HL-60 (cell line): ENCODE results near the gene CHST14.

Source experiments
- DNase-seq, 2 experiments: peaks; one replicate each; pipeline ENCODE4 v3.0.0-alpha.2; 2010 to 2020; ENCODE audit warnings: low read depth in 1 of 2, low spot score in 1 of 2
- H3K27ac ChIP-seq: fragments of 250-450 bp; sonication (Bioruptor Pico); replicated peaks from 2 replicates; pipeline ENCODE4 v1.5.1; 2020; ENCODE audit warnings: mild to moderate bottlenecking, moderate library complexity
- H3K27me3 ChIP-seq: fragments of 250-450 bp; sonication (Bioruptor Pico); 2 replicates; pipeline ENCODE4 v1.5.1; 2021; ENCODE audit warnings: mild to moderate bottlenecking, moderate library complexity; ENCODE audit not compliant: insufficient read depth, poor library complexity, severe bottlenecking
- H3K4me3 ChIP-seq: replicated peaks from 2 replicates; pipeline ENCODE4 v1.5.1; 2011; ENCODE audit warnings: mild to moderate bottlenecking, control low read depth, low read length; ENCODE audit not compliant: insufficient read depth
- CTCF ChIP-seq: IDR thresholded peaks from one replicate; pipeline ENCODE4 v1.5.1; 2011; ENCODE audit warnings: low read length, control low read depth, inconsistent platforms; ENCODE audit not compliant: insufficient read depth
- GABPA ChIP-seq: IDR thresholded peaks from 2 replicates; pipeline ENCODE4 v1.6.1; 2012; ENCODE audit warnings: low read depth
- POLR2AphosphoS5 ChIP-seq: IDR thresholded peaks from 2 replicates; pipeline ENCODE4 v1.6.1; 2012; ENCODE audit warnings: low read depth
- REST ChIP-seq: IDR thresholded peaks from 2 replicates; pipeline ENCODE4 v1.6.1; 2012; ENCODE audit warnings: low read depth; ENCODE audit not compliant: insufficient replicate concordance
- SPI1 ChIP-seq: IDR thresholded peaks from 2 replicates; pipeline ENCODE4 v1.6.1; 2012; ENCODE audit warnings: low read depth, mild to moderate bottlenecking, borderline replicate concordance

Gene CHST14

GRCh38 chr15:40469776-40470390 lies 901 bp upstream of the CHST14 start:
- TF ChIP-seq REST (no peak), GABPA (no peak), POLR2AphosphoS5 (no peak), SPI1 (no peak), CTCF (no peak)
- H3K4me3 ChIP-seq, result no peak overlapping the region

GRCh38 chr15:40471105-40471807 lies 472 bp downstream of the CHST14 start:
- DNase-seq, result peak in 1 of 2 experiments; percentile 44
- H3K27ac ChIP-seq, result peak overlapping the region; percentile 41
- H3K4me3 ChIP-seq, result peak overlapping the region; percentile 54
- H3K27me3 ChIP-seq, result no peaks in the 10 kb centered on the region
- TF ChIP-seq SPI1 (no peak), GABPA (no peak), REST (no peak), CTCF (no peak), POLR2AphosphoS5 (no peak)

More at GRCh38 chr15:40469776-40470390, 901 bp upstream of the CHST14 start:
- Histone ChIP-seq H3K27ac (no peak overlapping the region), H3K27me3 (no peaks in the 10 kb centered on the region)
- DNase-seq, result no peak

GRCh38 chr15:40471808-40472150 lies 995 bp downstream of the CHST14 start:
- DNase-seq, result peak in 1 of 2 experiments; percentile 38
- TF ChIP-seq CTCF, result no peak
- no peak for TF ChIP-seq SPI1
- TF ChIP-seq REST, result no peak
- no peak for TF ChIP-seq GABPA
- no peak for TF ChIP-seq POLR2AphosphoS5
- Histone ChIP-seq H3K27ac (no peak overlapping the region), H3K4me3 (peak overlapping the region; percentile 54), H3K27me3 (no peaks in the 10 kb centered on the region)
